GM13976 (cell line): ENCODE results near the gene WDR70.

Source experiments
- DNase-seq: peaks from one replicate; pipeline ENCODE4 v3.0.0; 2012; ENCODE audit warnings: low spot score
- in situ Hi-C: fragments of 300-500 bp; cut with MboI; formaldehyde crosslinking; loops from one replicate; pipeline ENCODE4 v1.12.0; 2022; ENCODE audit warnings: low sequenced_read_pairs, mixed read lengths, inconsistent platforms; ENCODE audit not compliant: unreplicated experiment
- TF ChIP-seq, protein P1 (sequence below): IDR thresholded peaks from 2 replicates; pipeline ENCODE4 v1.5.1; 2012; ENCODE audit warnings: borderline replicate concordance, mild to moderate bottlenecking; ENCODE audit not compliant: insufficient read depth; ENCODE audit errors: extremely low read depth, missing control alignments, control extremely low read depth

WDR70 gene

DNA sequence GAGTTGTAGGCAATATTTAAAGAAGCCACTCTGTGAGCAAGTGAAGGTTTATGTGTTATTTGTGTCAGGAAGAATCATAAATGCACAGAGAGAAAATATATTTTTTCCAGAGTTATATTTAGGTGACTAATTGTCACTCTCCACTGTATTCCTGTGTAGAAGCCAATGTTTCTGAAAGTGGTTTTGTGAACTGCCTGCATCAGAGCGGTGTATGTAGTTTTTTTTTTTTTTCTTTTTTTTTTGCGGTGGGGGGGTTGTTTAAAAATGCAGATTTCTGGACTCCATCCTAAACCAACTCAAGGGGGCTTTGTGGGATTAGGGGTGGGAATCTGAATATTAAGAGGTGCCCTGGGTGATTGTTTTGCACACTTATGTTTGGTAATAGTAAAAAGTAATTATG, 357.3 kb downstream of the WDR70 start:
- DNase-seq, result no peak
- in situ Hi-C loops, result no loop called here
- TF ChIP-seq, protein P1, sequence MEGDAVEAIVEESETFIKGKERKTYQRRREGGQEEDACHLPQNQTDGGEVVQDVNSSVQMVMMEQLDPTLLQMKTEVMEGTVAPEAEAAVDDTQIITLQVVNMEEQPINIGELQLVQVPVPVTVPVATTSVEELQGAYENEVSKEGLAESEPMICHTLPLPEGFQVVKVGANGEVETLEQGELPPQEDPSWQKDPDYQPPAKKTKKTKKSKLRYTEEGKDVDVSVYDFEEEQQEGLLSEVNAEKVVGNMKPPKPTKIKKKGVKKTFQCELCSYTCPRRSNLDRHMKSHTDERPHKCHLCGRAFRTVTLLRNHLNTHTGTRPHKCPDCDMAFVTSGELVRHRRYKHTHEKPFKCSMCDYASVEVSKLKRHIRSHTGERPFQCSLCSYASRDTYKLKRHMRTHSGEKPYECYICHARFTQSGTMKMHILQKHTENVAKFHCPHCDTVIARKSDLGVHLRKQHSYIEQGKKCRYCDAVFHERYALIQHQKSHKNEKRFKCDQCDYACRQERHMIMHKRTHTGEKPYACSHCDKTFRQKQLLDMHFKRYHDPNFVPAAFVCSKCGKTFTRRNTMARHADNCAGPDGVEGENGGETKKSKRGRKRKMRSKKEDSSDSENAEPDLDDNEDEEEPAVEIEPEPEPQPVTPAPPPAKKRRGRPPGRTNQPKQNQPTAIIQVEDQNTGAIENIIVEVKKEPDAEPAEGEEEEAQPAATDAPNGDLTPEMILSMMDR, result no peak

DNA sequence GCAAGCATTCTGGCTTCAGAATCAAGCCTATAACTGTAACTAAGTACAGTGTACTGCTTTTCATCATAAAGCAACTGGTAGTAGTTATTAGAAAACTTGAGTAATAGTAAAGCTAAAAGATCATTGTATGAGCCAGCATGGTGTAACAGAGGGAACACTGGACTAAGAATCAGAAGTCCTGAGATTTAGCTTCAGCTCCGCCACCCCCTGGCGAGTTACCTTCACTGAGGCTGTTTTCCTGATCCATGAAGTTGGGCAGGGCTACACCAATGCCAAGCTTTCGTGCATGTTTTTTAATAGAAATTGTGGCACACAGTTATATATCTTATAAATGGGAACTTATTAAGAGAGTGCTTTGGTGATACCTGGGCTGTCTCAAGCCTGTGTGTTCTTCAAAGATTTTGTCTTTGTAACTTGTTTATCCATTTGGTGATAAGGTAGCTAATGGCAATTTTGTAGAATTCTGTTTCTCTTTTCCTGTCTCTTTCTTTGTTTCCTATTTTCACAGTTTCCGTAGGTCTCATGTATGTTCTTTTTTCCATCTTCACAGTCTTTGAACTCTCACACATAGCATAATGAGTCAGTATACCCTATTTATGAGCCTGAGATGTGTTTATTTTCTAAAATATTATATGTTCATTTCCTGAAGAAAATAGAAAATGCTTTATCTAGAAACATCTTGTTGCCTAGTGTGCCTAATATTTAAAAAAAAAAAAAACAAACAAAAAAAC, 358.4 kb downstream of the WDR70 start:
- DNase-seq, result no peak
- TF ChIP-seq, protein P1, result no peak
- in situ Hi-C loops, result no loop called here

DNA sequence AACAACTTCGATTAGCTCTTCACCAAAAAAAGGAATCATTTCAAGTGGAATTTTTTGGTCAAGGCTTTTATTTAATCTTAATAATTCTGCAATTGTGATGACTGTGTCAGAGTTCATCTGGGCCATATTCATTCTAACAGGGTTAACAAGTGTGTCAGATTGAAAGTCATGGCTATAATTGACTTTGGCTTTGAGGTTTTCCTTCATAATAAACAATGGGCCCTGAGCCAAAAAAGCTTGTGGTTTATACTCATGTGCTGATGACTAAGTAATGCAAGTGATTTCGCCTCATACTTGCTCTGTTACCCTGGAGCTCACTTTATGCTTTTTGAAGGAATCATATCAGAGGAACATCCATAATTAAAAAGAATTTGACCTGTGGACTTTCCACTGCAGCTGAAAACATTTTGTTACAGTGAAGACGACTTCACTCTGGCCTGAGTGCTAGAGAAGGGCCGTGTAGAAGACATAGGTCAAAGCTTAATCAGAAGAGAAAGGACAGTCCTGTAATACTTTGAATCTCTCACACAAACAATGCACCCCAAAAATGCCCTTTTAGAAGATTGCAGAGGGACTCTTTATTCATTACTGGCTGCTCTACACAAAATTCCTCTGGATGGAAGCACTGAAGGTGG, 359.1 kb downstream of the WDR70 start:
- DNase-seq, result peak; percentile 31
- in situ Hi-C loops, result no loop called here

DNA sequence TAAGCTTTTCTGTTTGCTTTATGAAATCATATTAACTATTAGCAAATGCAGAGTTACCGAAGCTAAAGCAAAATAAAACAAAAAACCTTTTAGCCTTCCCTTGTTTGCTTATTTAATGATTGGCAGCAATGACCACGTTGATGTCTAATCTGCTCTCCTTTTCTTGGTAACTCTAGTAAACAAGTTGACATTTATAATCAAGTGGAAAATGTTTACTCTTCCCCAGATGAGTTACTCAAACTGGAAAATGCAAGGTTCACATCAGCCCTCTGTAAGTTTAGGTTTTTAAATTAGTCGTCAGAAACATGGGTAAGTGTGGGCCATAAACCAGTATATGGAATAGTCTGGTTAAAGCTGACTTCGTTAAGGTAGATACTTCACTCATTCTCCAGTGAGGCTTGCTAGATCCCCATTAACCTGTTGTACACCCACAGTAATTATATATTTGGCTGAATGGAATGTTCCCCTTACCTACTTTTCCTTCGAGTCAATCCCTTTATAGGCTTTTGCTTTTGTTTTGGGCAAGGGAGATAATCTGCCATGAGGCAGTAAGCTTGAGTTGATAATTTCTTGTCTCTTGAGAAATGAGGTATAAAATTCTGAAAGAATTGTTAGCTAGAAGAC, 359.9 kb downstream of the WDR70 start:
- DNase-seq, result no peak
- TF ChIP-seq, protein P1, result no peak
- in situ Hi-C loops, result no loop called here

More for the DNA sequence above, 359.1 kb downstream of the WDR70 start:
- TF ChIP-seq, protein P1, result no peak

DNA sequence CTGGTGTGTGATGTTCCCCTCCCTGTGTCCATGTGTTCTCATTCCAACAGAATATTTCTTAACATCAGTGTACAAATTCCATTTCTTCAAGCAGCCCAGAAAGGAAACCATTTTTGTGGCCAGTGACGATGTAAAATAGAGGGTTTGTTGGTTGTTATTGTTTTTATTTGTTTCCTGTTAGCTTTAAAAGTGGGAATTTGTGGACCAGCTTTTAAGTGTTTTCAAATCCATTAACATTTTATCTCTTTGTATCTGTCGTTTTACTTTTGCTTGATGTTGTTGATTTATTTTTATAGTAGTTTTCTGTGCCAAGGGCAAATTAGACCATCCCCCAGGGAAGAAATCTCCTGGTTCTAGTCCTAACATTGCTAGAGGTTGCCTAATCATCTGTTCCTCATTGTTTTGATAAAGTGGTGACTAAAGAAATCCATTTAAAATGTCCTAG, 360.7 kb downstream of the WDR70 start:
- in situ Hi-C loops, result no loop called here
- TF ChIP-seq, protein P1, result no peak

DNA sequence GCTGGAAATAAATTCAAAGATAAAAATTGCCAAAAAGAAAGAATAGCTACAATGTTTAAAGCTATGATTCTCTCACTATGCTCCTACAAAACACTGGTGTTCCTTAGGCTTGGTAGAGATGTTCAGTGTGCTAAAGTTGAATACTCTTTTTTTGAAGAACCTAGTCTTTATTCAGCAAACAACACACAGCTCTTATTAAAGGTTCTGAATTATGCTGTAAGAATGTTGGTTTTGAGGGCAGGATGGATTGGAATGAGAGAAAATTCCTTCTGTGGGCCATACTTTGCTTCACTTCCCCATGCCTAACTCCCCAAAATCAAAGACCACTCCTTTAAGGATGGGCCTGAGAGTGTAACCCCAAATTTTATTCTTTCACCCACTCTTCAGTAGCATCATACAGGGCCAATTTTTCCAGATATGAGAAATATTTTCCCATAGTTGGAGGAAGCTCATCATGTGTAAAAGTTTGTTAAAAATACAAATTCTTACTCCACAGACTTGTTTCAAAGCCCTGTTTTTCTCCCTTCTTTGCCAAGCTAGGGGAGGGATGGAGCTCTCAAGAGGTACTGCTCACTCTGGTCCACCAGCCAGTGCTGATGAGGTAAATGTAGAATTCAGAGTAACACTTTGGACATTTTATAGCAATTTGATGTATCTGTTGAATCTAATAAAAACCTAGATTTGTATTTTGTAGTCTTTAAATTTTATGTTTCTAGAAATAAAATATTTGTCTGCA, 361.4 kb downstream of the WDR70 start:
- DNase-seq, result no peak
- in situ Hi-C loops, result no loop called here

More for the DNA sequence above, 360.7 kb downstream of the WDR70 start:
- no peak for DNase-seq

More for the DNA sequence above, 361.4 kb downstream of the WDR70 start:
- TF ChIP-seq, protein P1, result no peak
